GM21786 (cell line): ENCODE results near the gene THAP12.

ENCODE experiments used
- ATAC-seq: cut with Tn5 transposase; IDR thresholded peaks from one replicate; pipeline ENCODE4 v1.9.1; 2021; ENCODE audit not compliant: unreplicated experiment

The THAP12 gene

DNA sequence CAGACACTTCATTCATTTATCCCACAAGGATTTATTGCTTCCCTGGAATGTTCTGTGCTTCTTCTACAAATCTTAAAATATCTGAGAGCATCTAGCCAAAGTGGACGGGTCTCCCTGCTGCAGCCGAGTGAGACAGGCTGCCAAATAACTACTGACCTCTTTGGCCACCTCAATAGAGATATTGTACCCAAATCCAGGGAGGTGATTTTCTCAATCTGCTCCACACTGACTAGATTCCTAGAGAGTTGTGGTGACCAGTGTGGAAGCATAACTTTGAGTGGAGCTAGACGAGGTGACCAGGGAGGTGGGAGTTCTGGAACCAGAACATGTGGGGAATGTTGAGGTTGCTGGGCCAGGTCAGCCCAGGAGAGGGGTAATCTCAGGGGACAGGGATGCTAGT lies 77.5 kb downstream of the THAP12 start:
- ATAC-seq: no peak

DNA sequence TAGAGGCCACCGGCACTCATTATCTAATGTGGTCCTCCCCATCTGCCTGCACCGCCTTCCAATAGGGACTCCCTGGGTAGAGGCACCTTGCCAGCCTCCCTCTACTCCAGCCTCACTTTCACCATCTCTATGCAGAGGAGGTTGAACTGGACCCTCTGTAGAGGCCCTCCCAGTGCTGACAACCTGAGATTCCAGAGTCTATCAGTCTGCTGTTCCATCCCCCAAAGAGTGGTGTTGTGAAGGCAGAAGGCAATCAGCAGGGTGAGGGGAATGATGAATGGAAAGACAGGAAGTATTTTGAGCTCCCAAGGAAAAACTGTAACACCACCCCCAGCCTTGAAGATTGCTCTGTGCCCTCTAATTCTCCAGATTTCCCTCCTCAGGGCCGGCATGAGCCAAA lies 77.9 kb downstream of the THAP12 start:
- no peak for ATAC-seq
